GM18870 (cell line): Measurements from ENCODE around the gene TMTC2.

Experiments
- ATAC-seq: cut with Tn5 transposase; IDR thresholded peaks from one replicate; pipeline ENCODE4 v1.9.1; 2021; ENCODE audit warnings: moderate library complexity; ENCODE audit not compliant: unreplicated experiment

TMTC2 gene

DNA sequence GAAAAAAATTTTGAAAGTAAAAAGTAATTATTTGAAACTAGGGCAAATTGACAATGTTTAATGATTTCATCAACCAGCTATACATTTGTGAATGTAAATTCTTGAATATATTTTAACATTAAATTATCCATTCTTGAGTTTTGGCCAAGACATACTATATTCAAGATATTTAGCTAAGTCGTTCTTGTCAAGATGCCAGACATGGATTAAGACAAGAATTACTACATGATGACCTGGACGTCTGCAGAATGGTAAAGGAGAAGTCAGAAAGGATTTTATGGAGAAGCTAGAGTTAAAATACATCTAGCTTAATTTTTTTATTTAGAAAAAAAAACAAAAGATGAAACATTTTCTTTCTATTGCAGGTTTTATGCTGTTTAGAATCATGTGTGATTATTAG lies 255.8 kb downstream of the TMTC2 start:
- no peak for ATAC-seq

DNA sequence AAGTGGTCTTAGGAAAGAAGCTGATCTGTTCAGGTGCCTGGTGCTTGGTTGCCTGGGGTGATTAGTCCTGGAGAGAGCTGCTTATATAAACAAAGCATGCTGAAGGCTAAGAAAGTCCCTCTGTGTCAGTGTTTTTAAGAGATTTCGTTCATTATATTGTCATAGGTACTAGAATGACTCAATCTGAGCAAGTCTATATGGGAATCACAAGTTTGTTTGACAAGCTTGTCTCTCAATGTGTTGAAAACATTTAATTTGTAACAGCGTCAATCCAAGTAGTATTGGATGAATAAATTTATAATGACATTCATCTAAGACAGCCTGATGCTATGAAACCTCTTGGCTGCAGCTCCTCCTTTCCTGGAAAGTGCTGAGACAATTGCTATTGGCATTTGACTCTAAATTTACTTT lies 256.3 kb downstream of the TMTC2 start:
- ATAC-seq: no peak

DNA sequence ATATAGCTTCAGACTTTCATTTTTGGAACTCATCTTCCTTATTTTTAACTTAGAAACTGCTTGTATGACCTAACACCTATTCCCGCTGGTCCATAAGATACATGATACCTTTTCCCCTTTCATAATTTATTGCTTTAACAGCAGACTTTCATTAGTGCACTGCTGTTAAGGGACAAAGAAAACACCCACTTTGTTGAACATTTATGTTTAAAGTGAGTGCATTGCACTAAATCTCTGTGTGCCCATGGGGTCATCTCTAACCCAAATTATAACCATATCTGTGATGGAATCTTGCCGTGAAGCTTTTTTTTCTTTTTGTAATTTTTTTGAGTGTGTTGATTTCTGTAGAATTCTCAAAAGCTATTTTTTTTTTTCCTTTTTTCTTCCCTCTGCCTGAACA lies 261.8 kb downstream of the TMTC2 start:
- ATAC-seq: no peak

DNA sequence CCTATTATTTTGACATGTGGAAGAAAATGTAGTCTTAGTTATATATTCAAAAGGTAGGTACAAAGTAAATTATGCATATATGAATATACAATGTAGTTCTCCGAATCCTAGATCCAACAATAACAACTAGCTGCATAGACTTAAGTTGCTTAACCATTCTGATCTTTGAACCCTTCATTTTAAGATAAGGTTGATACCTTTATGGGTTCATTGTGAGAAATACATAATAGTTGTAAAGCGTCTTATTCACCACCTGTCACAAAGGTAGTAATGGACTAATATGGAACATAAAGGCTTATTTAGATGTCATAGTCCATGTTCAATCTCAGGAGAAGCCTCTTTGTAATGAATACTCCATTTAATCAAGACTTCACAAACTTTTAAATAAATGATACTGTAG lies 263.6 kb downstream of the TMTC2 start:
- ATAC-seq: no peak

DNA sequence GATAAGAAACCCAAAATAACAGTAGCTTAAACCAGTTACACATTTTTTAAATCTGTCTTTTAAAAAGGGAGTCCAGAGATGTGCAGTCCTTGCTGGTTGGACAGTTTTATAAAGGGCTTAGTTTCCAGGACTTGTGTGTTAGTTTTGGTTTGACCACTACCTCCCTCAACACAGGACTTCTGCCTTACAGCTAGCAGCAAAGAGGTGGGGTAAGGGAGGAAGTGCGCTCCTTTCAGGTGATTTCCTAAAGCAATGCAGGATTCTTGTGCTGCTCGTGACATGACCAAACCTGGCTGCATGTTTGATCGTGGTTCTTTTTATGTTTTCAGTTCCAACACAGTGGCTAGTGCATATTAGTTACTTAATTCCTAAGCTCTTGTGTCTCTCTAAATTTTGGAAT lies 266.2 kb downstream of the TMTC2 start:
- ATAC-seq: peak; percentile 65

DNA sequence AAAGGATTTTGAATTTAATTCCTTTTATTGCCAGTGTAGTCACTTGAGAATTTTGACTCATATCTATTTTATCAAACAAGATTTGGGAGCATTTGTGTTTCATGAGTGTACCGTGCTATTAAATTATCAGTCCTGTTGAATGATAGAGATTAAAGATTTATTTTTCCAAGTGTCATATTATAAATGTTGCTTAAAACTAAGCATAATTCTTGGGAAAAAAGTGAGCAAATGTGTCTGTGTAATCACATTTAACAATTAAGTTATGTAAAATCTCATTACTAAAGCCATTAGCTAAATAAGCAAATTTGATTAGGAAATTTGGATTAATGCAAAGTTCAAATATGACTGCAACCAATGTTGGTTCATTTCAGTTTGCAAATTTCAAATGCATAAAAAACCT lies 266.7 kb downstream of the TMTC2 start:
- ATAC-seq: no peak

DNA sequence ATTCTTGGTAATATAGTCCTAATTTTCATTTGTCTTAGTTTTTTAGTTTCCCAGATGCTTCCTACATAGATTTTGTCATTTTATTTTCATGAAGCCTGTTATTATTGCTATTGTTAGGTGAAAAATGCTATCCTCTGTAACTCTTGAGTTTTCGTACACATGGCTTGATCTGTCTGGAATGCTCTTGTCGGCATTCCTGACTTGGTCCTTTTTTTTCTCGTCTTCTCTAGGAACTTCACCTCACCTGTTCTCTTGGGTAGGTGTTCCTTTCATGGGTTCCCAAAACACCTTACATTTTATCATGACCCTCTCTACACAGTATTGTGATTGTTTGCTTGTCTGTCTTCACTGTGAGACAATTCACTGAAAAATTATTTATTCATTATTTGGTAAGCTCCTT lies 267.4 kb downstream of the TMTC2 start:
- ATAC-seq: no peak

DNA sequence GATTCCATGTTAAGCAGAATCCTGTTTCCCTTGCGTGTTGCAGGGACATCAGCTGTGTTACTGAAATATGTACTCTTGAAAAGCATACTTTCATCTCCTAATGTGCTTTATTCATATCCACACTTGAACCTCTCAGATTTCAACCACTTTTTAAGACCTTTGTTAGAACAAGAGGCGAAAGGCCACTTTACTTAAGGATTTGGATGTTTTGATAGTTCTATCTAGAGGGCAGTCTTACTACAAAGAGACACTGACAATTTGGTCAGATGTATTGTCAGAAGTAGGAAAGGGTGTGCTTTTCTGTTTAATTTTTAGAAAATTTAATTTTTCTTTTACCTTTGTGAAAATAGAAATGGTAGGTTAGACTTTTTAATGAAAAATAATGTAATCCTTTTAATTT lies 267.9 kb downstream of the TMTC2 start:
- ATAC-seq: no peak

DNA sequence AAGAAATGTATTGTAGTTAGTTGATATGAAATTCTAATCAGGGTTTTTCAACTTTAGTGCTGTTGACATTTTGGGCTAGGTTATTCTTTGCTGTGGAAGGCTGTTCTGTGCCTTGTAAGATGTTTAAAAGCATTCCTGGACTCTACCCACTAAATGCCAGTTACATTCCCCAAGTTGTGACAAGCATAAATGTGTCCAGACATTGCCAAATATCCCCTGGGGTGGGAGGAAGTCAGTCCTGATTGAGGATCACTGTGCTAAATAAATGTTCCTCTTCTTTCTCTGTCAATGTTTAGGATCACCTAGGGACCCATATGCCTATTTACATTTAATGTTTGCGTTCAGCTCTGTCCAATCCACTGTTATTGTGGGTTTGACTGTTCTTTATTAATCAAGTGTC lies 268.3 kb downstream of the TMTC2 start:
- no peak for ATAC-seq

DNA sequence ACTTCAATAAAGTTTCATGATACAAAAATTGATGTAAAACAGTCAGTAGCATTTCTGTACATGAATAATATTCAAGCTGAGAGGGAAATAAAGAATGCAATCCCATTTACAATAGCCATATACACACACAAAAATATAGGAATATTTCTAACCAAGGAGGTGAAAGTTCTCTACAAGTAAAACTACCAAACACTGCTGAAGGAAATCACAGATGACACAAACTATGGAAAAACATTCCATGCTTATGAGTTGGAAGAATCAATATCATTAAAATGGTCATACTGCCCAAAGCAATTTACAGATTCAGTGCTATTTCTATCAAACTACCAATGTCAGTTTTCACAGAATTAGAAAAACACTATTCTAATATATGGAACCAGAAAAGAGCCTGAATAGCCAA lies 272.3 kb downstream of the TMTC2 start:
- ATAC-seq: no peak

DNA sequence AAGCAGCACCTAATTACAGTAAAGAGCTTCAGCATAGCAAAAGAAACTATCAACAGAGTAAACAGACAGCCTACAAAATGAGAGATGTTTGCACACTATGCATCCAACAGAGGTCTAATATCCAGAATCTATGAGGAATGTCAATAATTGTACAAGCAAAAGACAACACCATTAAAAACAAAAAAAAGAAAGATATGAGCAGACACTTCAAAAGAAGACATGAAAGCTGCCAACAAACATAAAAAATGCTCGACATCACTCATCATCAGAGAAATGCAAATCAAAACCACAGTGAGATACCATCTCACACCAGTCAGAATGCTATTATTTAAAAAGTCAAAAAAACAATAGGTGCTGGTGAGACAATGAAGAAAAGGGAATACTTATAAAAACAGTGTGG lies 273.1 kb downstream of the TMTC2 start:
- ATAC-seq: peak; percentile 46

DNA sequence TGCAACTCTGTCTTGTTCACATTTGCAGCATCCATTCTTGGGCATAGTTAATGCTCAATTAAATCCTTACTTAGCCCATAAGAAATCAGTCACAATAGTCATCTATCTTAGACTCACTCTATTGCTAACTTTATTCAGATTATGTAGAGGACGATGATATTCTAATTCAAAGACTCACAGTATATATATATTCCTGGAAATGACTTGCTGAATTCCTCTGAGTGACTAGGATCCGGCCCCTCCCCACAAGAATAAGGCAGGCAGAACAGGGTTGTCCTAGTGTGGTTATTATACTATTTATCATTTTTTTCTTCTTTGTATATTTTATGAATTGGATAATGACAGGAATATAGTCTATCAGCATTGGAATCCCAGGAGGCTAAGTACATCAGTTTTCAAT lies 275.1 kb downstream of the TMTC2 start:
- ATAC-seq: no peak

DNA sequence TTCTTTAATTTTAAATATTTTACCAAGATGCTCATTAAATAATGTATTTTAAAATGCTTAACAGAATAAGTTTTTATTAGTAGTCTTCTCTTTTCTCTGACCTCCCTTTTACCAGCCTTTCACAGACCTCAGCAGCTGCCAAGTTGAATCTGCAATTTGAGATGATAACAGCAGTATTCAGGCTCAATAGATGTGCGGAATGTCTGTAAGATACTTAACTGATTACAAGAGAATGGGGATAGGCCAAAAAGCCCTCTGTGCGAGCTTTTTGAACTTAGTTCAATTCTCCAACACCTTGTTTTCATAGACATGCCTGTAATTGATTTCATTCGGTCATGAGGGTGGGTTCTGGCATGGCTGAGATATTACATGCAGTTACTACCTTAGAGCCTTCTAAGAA lies 277.2 kb downstream of the TMTC2 start:
- no peak for ATAC-seq

DNA sequence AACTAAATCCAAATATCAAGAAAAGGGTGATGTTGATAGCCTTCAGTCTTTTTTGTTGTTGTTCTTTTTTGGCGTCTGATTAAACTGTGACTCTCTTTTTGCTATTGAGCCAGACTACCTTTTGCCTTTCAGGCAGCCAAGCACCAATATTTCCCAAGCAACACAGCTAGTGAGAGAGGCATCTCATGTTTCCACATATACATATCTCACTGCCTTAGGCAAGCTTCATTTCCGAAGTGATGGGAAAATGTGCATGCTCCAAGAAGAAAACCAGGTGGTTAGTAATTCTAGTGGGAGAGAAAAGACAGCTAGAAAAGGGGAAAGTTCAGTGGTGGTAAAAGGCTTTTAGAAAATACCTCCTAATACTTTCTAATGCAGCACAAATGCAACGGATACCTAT lies 277.7 kb downstream of the TMTC2 start:
- no peak for ATAC-seq

DNA sequence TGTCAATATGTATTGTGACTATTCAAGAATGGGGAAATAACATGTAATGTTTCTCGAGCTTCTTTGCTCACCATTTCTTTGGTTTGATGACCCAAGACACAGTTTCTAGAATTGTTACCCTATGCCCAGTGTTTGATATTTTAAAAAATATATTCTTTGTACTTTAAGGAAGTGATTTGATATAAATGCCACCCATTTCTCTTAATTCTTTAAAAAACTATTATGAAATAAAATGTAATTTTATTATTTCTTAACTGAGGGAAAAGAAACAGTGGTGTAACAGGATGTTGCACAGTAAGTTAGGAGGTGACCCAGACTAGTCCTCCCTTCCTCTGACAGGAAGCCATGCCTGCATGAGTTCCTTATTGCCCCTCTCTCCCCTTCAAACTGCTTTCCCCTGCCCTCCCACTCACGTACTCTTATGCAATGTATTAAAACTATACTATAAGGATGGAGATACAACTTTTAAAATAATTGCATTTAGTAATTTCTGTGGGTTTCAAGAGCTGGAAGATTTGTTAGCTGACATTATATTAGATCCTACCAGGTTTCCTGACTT lies 279.4 kb downstream of the TMTC2 start:
- ATAC-seq: no peak

DNA sequence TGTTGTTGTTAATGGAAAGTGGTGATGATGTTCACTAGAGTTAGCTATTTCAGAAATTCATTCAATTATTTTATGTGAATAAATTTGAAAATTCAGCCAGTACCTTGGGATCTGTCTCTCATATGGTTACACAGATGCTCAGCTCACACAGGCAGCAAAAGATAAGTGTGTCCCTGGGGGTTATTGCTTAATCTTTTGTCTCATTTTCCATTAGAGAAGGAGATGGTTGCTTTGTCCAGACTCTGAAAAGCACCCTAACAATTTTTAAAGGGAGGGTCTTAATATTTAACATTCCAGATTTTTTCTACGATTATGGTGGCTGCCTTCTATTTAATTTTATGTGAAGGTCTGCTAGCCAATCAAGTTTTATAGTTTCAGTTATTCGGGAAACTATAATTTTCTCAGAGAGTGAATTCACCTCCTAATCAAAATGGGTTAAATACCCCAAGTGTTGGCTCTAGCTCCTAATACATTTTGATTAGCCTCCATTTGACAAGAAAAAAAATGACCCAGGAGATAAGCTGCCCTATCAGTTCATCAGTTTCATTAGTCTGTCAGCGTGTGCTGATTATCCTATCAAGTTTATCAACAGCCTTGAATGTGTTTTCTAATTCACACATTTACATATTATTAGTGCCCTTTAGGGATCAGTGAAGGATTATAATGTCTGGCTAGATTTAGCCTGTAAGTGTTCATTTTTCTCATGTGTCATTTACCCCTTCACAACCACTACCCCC lies 282.1 kb downstream of the TMTC2 start:
- no peak for ATAC-seq

DNA sequence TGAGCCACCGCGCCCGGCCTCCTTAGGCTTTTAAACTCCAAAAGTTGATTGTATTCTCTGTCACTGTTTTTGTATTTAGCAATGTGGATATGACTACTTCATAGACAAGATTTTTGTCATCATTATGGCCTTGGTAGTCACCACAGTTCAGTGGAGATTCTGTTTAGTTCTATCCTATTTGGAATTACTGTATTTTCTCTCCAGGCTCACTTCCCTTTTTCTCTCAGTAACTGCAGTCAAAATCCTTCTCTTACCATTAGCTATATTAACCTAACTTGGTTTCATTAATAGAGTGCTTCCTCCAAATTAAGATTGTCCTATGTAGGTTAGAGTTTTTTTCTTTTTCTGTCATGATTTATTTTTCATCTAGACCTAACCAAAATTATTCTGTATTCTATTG lies 283.9 kb downstream of the TMTC2 start:
- ATAC-seq: no peak

DNA sequence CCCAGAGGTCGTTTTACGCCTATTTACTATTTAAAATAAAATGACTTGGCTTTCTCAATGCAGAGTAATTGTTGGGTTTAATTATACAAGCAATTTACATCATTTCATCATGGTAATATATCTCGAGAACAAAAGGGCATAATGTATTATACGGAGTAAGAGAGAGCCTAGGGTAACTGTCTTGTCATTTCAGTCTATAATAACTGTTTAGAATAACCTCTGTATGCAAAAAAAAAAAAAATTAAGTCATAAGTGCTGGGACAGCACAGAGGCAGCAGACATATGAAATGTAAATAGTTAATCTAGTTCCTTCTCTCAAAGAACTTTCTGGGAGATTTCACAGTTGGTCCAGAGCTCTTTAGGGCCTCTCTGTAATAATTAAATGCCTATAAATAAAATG lies 284.9 kb downstream of the TMTC2 start:
- no peak for ATAC-seq

DNA sequence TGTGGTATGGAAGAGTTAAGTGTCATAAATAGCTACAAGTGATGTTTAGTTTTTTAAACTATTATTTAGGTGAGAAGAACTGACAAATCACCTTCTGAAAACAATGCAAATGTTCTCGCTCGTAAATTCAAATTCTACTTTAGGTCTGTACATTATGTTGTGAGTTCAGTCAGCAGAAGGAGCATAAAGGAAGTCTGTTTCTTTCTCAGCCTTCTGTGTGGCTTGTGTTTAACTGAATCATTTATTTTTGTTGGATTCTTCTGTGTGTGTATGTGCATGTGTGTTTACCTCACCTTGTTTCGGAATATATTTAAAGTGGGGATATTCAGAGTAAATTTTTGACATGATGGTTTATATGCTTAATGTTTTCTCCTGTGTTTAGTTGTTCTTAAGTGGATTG lies 285.9 kb downstream of the TMTC2 start:
- ATAC-seq: no peak

DNA sequence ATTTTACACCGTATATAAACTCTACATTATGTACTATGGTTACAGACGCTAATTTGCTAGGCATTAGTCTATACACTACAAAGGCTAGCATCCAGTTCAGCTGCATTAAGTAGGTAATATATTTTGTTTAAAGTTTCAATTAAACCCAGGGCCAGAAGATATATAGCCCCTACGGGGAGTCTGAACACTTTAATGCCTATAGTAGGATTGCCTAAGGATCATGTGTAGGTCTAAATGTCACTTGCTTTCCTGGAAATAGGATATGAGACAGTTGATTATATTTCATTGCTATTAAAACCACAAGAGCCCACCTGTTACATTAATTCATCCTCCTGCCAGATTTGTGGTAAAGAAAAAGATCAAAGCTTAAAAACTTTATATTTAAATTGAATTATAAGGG lies 286.9 kb downstream of the TMTC2 start:
- ATAC-seq: no peak

DNA sequence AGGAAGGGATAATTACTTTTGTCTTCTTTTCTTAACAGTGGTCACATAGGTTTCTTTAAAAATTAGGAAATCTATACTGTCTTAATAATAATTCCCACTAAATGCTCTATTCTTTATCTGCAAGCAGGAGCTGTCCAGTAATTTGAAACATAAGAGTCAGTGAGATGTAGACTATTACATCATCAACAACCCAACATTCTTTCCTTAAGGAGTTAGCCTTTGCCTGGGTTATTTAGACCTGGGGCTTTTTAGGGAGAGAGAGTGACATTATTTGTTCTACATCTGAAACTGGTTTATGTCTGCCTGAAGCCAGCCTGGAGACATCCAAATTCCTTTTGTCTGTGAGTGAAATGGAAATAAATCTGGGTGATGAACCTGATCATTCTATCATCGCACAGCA lies 294.4 kb downstream of the TMTC2 start:
- ATAC-seq: no peak

DNA sequence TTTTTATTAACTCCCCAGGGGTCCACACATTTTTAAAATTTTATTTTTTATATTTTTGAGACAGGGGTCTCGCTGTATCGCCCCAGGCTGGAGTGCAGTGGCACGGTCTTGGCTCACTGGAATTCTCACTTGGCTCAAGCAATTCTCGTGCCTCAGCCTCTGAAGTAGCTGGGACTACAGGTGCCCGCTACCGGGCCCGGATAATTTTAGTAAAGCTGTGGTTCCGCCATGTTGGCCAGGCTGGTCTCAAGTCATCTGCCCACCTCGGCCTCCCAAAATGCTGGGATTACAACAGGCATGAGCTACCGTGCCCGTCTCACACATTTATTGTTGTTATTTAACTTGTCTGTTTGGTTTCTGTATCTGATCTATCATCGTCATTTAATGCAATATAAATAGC lies 307.4 kb downstream of the TMTC2 start:
- ATAC-seq: no peak

DNA sequence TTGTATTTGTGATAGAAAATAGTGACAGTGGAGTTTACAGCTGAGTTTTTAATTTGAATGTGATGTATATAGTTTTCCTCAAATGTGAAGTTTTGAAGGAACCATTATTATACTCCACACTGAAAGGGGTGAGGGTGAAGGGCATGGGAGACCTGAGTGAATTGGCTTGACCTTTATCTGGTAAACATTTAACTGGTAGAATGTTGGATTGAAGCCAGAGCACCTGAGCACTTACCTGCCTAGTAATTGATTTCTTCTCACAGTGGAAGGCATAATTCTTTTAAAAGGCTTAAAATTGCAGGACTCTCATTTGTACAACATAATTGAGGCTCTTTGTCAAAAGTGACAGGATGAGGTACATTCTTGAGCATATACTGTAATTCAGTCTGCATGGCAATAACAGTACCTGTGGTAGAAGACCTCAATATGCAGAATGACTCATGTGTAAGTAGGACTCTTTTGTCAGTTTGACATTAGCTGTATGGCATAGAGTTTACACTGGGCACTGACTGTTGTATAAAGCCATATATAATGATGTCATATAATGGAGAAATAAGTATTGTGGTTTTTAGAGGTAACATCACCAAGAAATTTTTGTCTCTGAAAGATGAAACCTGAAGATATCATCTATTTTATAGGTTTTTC lies 309.6 kb downstream of the TMTC2 start:
- peak; percentile 97 for ATAC-seq
